GM21619 (cell line): Measurements from ENCODE around the gene POTEJ.
"Not testable (repeated sequence)": the region's sequence is repeated elsewhere in the genome, so short reads cannot be mapped to it uniquely, and the experiment has no call there.

Experiments used
- ATAC-seq: cut with Tn5 transposase; IDR thresholded peaks from one replicate; pipeline ENCODE4 v1.9.1; 2021; ENCODE audit not compliant: unreplicated experiment

POTEJ gene

DNA sequence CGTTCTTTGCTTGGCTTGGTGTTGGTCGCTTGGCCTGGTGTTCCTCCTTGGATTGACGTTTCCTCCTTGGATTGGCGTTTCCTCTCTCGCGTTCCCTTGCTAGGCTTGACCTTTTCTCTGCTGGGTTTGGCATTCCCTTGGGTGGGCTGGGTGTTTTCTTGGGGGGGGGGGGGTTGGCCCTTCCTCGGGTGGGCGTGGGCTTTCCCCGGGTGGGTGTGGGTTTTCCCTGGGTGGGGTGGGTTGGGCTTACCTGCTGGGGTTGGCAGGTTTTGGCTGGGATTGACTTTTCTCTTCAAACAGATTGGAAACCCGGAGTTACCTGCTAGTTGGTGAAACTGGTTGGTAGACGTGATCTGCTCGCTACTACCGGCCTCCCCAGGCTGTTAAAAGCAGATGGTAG lies at the start of gene POTEJ:
POTEJ (plus strand) TSS at position 301 of the 400 bp plus-strand sequence; CDS start at position 394, 93 bp downstream.
- ATAC-seq: not testable (repeated sequence)

DNA sequence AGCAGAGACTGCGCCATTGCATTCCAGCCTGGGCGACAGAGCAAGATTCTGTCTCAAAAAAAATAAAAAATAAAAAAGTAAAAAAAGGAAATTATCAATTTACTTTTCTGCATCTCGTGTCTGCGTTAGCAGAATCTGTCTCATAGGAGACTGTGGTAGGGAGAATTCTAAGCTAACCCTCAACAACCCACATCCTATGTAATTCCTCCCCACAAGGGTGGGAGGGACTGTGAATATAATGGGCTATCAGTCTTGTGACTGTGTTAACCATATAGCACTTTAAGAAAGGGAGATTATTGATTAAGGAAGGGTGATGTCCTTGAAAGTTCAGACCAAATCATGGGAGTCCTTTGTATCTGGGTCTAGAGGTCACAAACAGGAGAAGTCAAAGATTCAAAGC lies 45.1 kb upstream of the POTEJ start:
- not testable (repeated sequence) for ATAC-seq

DNA sequence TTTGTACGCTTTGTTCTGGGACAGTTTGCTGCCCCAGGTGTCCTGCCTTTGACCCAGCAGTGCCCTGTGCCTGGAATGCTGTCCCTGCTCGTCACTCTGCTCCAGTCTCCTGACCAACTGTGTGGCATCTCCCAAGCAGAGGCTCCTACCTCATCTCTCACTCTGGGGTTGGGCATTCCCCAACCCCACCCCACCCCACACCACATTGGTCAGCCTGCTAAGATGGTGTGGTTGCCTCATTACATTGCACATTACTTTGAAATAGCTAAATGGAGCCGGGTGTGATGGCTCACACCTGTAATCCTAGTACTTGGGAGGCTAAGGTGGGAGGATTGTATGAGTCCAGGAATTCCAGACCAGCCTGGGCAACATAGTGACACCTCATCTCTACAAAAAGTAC lies 39.3 kb upstream of the POTEJ start:
- not testable (repeated sequence) for ATAC-seq

DNA sequence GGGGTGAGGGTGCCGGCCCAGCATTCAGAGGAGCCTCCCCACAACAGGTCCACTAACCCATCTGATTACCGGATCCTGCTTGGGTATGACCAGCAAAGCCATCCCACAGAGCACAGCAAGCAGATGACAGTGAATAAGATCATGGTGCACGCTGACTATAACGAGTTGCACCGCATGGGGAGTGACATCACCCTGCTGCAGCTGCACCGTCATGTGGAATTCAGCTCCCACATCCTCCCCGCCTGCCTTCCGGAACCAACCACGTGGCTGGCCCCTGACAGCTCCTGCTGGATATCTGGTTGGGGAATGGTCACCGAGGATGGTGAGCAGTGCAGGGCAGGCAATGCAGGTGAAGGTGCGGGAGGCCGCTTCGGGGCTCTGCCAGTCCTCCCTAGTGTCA lies 37.0 kb upstream of the POTEJ start:
- not testable (repeated sequence) for ATAC-seq

DNA sequence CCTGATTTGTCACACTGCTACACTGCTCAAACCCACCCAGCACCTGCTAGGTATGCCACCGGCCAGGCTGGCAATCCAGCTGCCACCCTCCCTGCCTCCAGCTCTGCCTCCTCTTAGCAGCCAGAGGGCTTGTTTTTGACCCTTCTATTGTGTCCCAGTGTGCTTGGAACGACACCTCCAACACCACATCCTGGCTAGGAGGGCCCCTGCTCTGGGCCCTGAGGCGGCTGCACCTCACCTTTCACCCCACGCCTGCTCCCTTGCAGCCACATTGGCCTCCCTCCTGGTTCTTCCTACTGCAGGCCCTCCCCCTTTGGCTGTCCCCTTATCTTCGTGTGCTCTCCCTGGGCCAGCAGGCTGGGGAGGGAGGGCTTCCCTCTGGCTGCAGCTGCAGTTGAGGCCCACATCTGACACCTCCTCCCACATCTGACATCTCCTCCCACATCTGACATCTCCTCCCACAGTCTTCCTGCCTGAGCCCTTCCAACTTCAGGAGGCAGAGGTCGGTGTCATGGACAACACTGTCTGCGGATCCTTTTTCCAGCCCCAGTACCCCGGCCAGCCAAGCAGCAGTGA lies 34.9 kb upstream of the POTEJ start:
- not testable (repeated sequence) for ATAC-seq

DNA sequence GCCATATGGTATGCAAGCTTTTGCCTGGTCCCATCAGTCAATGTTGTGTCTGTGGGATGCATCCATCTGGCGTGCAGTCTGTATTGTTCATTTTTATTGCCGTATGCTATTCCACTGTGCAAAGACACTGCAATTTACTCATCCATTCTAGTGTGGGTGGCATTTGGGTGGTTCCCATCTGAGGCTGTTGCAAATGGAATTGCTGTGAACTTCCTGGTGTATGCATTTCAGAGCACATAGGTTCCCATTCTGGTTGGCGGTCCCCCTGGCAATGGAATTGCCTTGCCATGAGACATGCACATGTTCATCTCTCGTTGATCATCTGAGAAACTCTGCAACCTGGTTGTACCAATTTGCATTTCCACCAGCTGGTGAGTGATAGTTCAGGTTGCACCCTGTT lies 33.7 kb upstream of the POTEJ start:
- not testable (repeated sequence) for ATAC-seq

DNA sequence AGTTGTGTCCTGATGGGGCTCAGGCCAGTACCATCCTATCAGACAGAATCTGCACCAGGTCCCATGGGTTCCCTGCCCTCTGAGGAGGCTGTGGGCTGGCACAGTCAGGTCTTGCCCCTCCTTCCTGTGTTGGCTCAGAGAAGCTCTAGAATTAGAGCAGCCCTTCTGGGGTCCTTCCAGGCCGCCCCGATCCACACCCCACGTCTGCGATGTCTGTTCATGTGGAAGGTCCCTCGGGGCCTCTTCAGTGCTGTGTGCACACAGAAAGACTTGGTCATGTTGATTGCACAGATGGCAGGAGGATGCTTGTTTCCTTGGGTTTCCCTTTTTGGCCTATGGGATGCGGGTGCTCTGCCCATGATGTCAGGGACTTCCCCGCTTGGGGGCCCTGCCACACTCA lies 32.1 kb upstream of the POTEJ start:
- ATAC-seq: not testable (repeated sequence)

DNA sequence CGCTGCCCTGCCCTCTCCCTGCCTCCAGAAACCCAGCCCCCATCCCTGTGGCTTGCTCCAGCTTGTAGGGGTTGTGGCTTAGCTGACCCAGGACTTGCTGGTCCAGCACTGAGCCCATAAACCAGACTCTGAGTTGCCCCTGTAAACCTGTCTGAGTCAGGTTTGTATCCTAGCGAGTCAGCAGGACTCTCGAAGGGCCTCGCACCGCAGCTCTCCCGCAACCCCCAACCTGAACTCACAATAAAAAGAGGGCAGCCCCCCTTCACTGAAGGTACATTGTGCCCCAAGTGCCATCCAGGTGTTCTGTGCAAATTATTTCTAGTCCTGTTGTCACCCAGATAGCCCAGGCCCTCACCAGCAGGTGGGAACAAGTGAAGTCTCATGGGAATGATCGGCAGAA lies 29.7 kb upstream of the POTEJ start:
- not testable (repeated sequence) for ATAC-seq

DNA sequence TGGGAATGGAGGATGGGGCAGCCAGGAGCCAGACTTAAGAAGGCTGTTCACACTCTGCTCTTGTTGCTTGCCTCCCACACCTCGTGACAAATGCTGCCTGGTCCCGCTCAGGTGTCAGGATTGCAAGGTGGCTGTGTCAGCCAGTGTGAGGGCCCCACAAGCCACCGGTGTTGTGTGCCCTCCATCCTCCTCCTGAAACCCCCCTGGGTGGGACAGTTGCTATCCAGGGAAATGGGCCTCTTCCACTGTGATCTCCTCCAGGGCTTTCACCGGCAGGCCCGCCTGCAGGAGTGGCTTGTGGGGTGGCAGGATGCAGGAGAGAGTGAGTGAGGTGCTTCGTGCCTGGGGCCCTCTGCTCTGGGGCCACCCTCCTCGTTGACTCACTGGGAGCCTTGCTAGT lies 28.3 kb upstream of the POTEJ start:
- ATAC-seq: not testable (repeated sequence)

DNA sequence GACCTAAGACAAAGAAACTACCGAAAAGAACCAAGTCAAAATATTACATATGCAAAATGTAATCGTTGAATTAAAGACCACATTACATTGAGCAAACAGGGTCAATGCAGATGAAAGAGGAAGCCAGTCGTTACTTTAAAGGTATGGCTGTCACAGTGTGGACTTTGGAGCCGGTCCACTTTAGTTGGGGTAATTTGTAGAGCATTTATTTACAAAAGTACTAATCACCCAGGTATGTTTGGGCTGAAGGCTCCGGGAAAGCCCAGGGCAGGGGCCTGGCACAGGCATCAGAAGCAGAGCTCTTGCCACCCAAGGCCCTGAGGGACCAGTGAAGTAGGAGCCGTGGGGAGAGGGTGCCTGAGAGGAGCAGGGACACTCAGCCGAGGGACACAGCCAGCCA lies 27.7 kb upstream of the POTEJ start:
- ATAC-seq: not testable (repeated sequence)

DNA sequence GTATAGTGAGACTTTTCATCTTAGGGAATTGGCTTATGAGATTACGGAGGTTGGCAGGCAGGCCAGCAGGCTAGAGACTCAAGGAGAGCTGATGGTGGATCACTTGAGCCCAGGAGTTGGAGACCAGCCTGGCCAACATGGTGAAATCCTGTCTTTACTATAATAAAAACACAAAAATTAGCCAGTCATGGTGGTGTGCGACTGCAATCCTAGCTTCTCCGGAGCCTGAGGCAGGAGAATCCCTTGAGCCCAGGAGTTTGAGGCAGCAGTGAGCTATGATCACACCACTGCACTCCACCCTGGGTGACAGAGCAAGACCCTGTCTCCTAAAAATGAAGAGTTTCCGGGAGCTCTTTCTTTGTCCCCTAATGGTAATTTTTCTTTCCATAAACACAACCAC lies 26.5 kb upstream of the POTEJ start:
- not testable (repeated sequence) for ATAC-seq

DNA sequence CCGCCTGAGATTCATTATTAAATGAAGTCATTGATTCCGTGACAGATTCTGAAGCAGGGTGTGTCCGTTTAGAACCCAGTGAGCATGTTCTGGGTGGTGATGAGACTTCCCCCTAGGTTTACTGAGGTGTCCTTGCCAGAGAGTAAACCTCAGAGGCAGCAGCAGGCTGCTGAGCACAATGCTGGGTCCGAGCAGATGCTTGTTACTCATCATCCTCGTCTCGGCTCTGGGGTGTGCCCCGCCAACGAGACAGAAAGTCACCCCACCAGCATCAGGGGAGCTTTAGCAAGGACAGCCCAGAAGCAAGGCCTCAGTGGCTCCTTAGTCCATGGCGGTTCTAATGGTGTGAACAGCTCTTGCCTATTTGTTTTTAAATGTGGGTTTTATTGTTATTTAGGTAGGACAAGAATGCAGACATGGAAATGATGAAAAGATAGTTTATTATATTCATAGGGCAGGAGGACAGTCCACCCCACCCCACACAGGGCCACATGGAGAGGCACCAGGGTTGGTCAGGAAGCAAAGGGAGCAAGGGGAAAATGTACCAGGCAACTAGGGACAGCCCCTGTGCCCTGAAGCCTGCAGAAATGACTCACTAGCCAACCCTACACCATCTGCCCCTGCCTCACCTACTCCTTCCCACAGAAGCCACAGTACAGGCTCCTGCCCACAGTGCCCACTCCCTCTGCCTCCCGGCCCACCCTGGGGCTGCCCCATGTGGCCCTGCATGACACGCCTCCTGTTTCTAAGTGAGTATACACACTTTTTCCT lies 22.4 kb upstream of the POTEJ start:
- peak; percentile 86 for ATAC-seq

DNA sequence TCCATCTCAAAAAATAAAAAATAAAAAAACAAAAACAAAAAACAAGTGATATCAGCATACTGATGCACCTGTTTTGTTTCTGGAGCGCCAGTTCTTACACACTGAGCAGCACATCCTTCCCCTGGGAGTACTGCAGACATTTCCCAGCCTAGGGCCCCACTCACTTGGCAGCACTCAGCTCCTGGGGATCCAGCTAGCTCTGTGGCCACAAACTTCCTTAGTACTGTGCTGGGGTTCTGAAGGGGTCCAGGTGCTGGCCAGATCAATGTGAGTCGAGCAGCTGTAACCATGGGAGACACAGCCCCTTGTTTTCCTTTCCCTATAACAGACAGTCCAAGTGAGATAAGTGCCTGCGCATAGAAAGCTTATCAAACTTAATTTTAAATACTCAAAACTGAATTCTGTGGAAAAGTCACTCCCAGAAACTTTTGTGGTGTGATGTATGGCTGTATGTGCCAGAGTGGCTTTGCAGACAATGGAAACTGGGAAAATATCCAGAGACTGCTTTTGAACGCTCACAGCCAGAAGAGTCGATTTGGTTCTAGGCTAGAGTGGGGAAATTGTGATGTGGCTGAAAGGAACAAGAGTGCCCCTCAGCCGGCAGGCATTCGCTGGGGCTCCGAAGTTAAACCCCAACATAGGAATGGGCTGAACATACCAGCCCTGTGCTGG lies 20.9 kb upstream of the POTEJ start:
- not testable (repeated sequence) for ATAC-seq

DNA sequence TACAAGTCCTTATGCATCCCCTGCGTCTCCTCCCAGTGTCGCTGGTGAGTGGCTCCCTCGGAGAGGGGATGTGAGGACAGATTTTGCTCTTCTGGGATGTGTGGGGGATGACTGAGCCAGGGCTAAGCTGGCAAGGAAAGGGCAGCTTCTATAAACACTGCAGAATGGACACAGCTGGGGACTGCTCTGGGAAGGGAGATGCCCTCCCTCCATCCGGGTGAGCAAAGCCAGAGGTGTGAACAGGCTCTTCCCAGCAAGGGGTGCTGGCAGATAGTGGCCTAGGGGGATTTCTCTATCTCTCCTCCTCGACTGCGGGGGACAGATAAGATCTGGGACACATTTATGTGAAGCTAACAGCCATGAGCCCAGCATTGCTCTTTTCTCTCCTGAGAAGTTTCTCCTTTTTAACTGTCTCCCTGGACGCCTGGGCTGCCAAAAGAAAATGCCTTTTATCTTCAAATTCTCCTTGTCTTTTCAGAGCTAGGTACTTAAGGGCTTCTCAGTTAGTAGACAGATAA lies 20.3 kb upstream of the POTEJ start:
- ATAC-seq: not testable (repeated sequence)

DNA sequence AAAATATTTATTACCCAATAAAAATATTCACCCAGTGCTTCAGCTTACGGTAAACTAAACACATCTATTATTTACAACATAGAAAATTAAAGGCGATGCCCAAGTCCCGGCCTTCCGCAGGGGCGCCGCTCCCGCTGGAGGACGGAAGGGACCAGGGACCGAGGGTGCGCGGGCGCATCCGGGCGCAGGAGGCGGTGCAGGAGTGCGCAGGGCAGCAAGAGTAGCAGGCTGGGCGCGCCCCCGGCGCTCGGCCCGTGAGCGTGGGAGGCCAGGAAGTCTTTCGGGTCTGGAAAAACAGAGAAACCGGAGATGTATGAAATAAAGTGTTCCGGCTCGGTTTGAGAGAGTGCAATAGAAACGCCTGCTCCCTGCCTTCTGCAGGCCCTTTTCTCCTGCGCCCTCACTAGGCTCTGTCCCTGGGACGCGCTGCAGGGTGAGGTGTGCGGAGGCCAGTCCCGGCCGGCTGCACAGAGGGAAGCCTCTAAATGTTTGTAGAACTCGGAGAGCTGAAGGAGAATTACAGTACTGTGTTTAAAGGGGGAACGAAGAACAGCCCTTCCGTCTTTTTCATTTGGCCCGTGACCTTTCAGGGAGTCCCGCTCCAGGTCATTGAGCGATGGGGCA lies 18.3 kb upstream of the POTEJ start:
- not testable (repeated sequence) for ATAC-seq

DNA sequence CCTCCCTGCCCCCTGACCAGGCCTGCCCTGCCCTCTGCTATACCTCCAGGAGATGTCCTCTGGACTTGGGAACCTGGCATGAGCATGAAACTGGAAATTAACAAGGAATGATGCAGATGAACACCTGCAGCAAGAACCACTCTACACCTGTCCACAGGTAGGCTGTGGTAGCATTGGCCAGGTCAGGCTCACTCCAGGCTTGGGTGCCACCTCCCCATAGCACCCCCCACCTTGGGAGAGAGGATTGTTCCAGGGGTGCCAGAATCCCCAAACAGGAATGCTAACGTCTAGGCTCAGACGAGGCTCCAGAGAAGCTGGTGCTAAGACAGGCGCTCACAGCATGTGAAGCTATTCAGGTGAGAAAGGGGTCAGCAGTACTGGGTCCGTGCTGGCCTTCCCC lies 17.2 kb upstream of the POTEJ start:
- not testable (repeated sequence) for ATAC-seq

DNA sequence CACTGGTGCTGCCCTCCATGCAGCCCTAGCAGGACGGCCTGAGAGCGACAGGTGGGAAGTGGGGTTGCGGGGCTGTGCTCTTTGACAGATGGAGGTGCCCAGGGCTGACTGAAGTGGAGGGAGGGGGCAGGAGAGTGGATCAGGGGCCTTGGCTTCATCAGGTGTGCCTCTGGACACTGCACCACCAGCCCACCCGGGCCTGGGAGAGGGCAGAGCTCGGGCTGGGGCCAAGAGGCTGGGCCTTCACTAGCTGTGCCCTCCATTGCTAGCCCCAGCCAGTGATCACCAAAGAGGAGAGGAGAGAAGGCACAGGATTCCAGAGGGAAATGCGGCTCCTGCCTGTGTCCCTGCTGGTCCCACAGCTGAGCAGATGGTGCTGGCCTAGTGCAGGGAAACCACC lies 14.5 kb upstream of the POTEJ start:
- not testable (repeated sequence) for ATAC-seq

DNA sequence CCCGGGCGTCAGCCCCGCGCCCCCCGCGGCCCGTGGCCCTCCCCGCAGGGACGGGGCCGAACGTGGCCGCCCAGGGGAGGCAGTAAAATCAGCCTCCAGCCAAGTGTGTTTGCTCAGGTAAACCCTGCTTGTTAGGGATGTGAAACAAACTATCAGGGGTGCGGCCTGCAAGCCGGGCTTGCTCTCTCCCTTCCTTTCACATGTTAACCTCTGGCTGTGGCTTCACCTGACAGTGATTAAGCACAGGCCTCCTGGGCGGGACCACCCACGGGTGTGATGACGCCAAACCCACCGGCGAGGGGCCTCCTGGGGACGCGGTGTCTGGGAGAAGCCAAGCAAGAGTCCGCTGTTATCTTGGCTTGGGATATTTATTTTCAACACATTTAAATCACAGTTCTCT lies 13.2 kb upstream of the POTEJ start:
- not testable (repeated sequence) for ATAC-seq

DNA sequence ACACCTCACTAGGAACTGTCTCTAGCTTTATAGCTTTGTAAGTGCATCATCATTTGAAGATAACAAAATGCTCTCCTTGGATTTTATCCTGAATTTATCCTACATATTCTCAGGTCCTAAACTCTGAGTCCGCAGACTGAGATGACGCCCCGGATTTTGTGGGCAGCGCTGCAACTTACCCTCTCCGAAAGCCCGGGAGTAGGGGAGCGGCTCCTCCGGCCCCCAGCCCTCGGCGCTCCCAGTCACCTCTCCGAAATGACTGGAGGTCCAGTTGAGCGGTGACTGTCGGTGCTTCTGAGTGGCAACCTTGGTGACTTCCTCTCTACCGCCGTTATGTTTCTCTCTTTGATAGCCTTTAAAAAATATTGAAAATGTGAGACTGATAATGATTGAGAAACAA lies 12.8 kb upstream of the POTEJ start:
- ATAC-seq: not testable (repeated sequence)

DNA sequence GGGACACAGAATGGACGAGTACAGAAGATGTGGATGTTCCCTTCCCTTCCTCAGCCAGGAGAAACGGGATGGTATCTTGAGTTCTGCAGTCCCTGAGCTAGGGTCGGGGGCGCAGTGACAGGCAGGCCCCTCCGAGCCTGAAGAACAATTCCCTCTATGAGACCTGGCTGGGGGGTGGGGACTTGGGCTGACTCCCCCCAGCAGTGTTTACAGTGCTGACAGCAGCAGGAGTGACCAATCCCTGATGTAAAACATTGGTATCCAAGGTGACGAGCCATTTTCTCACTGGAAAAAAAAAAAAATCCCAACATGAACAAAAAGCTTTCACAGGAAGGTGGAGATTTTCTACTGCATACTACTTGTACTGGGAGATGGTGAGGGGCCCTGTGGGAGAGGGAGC lies 11.8 kb upstream of the POTEJ start, which contains the start of gene CFC1:
CFC1 (minus strand) TSS at position 183 of the 400 bp plus-strand sequence. CDS start 288 bp downstream, outside the sequence.
- ATAC-seq: not testable (repeated sequence)

DNA sequence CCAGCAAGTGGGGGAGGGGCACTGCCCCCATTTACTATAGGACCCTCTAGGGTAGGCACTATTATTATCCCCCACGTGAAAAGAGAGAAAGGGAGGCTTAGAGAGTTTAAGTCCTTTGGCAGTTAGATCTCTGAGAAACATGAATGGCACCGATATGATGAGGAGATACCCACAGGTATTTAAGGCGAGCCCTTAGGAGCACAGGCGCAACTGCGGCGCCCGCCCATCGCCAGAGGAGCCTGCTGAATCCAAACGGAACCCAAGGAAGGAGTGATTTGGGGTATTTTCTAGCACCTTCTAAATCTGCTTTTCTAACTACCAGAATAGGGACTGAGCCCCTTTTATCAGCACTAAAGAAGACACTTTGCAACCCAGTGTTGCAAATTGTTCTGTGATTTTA lies 11.3 kb upstream of the POTEJ start:
- ATAC-seq: not testable (repeated sequence)
